Measurements from ENCODE around the gene ACSS1.

- no peak for TF ChIP-seq CTCF (IDR thresholded peaks at IDR 0.05; ENCODE audit: low read depth, low read length)
- no peak for TF ChIP-seq MYC (IDR thresholded peaks at IDR 0.05; ENCODE audit: low read depth, low read length)
Observed at GRCh38 chr20:25089096-25089495, 31.2 kb upstream of the ACSS1 start.
